22Rv1 (cell line): ENCODE results near the gene FHIT.
"Not testable (repeated sequence)": the region's sequence is repeated elsewhere in the genome, so short reads cannot be mapped to it uniquely, and the experiment has no call there.

Experiments used
- H3K27ac ChIP-seq: fragments of 450-650 bp; 2 replicates; pipeline ENCODE4 v1.5.1; 2017
- ZFX ChIP-seq: fragments of 450-650 bp; IDR thresholded peaks from 2 replicates; pipeline ENCODE4 v1.6.1; 2017; ENCODE audit warnings: antibody characterized with exemption, borderline replicate concordance
- TF ChIP-seq, protein P1 (sequence below): fragments of 450-650 bp; IDR thresholded peaks from 2 replicates; pipeline ENCODE4 v1.5.1; 2017; ENCODE audit warnings: mild to moderate bottlenecking

Gene FHIT

DNA sequence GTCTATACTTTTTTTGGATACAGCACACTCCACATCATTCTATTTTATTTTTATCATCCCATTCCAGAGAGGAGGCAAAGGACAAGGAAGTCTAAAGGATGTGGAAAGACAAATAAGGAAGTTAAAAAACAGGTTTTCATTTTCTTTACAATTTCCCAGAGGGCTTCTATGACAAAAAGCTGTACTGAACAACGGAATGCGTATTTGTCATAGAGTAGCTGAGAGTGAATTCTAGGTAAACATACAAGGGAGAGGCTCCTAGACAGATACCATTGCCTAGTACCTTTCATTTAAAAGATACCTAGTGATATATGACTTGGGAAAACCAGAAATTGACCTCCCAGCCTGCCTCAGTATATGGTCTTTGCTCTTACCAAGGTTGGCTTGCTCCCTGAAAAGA is 341.7 kb downstream of the FHIT start:
- H3K27ac ChIP-seq, result no peak overlapping the region
- no peak for TF ChIP-seq ZFX
- TF ChIP-seq, protein P1, sequence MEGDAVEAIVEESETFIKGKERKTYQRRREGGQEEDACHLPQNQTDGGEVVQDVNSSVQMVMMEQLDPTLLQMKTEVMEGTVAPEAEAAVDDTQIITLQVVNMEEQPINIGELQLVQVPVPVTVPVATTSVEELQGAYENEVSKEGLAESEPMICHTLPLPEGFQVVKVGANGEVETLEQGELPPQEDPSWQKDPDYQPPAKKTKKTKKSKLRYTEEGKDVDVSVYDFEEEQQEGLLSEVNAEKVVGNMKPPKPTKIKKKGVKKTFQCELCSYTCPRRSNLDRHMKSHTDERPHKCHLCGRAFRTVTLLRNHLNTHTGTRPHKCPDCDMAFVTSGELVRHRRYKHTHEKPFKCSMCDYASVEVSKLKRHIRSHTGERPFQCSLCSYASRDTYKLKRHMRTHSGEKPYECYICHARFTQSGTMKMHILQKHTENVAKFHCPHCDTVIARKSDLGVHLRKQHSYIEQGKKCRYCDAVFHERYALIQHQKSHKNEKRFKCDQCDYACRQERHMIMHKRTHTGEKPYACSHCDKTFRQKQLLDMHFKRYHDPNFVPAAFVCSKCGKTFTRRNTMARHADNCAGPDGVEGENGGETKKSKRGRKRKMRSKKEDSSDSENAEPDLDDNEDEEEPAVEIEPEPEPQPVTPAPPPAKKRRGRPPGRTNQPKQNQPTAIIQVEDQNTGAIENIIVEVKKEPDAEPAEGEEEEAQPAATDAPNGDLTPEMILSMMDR, result no peak

DNA sequence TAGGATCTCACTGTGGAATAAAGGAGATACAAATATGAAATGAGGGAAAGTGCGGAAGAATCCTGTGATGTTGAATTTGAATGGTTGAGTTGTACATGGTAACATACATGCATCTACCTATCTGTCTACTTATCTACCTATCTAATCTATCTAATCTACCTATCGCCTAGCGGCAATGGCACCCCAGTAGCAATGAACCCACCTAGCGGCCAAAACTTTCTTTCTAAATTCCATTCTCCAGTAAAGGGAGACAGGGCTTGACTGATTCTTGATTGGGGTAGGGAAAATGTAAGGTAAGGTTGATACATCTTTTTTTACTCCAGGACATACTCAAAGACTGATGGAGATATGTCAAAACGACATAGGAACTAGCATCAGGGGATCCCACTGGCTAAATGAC is 345.0 kb downstream of the FHIT start:
- TF ChIP-seq, protein P1, result no peak
- no peak for TF ChIP-seq ZFX

DNA sequence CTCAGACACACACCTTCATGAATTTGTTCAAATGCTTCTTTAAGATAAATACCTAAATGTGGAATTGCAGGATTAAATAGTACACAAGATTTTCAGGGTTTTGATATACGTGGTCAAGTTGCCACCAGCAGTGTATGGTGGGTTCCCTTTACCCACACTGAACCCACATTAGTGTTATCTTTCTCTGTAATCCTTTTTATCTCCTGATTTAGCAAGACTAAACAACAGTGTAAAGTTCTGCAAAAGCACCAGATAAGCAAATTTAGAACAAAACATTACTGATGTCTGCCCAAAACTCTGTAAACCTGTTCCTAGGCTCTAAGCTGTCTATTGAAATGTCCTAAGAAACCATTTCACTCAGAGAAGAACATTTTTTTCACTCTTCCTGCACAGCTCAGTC is 352.9 kb downstream of the FHIT start:
- H3K27ac ChIP-seq, result no peak overlapping the region
- no peak for TF ChIP-seq ZFX
- TF ChIP-seq, protein P1, result no peak

More for the DNA sequence above, 345.0 kb downstream of the FHIT start:
- H3K27ac ChIP-seq, result no peak overlapping the region

DNA sequence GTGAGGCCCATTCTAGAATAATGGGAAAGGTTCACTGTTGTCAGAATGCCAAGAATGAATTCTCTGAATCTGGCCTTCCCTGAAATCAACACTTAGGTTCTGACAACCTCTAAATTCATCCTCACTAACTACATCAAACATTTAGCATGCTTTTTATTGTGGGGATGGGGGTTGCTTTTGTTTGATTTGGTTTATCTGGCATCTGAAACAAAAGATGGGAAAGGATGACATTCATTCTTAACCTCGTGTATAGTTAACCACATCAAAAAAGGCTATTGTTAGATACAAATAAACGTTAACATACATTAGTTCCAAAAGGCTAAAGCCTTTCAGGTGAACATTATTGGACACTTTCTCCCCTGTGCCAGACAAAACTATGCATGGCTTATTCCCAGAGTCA is 357.3 kb downstream of the FHIT start:
- H3K27ac ChIP-seq, result no peak overlapping the region
- TF ChIP-seq ZFX, result no peak
- TF ChIP-seq, protein P1, result no peak

DNA sequence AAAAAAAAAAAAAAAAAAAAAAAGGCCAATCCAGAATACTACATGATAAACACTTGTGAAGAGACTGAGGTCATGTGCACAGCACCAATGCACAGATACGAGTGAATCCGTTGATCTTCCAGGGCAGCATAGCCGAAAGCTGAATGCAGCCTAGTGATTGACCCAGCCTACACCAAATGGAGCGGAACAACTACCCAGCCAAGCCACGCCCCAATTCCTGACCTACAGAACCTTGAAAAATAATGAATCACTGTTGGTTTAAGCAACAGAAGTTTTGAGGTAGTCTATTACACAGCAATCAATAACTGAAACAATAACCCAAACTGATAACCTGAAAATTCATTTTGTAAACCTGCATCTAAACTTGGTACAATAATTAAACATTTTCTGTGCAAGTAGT is 361.0 kb downstream of the FHIT start:
- no peak for TF ChIP-seq ZFX
- TF ChIP-seq, protein P1, result no peak
- no peak overlapping the region for H3K27ac ChIP-seq

DNA sequence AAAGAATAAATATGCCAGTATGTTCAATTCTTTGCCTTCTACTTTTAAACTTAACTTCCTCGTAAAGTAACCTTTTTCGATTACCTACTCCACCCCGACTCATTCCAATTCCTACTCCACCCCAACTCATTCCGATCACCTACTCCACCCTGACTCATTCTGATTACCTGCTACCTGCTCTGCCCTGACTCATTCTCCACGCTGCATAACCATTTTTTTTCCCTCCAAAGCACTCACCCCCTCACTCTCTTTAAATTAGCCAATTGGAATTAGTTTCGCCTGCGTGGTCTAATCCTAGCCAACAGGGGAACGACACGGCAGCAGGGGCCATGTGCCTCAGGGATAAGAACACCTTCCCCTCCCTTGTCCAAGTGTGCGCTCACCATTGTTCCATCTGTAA is 362.3 kb downstream of the FHIT start:
- not testable (repeated sequence) for H3K27ac ChIP-seq

DNA sequence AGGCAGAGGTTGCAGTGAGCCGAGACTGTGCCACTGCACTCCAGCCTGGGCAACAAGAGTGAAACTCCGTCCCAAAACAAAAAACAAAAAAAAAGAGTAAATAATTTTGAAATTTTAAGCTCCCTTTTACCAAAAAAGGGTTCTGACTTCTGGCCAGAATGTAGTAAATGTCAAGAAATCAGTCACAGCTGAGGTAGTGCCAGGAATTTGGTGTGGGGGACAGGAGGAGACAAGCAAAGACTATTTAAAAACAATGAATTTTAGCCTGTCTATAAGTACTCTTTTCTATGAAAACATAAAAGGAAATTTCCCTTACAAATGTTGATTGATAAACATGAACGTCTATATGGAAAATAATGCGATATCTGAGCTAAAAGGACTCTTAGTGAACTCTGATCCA is 363.7 kb downstream of the FHIT start:
- TF ChIP-seq, protein P1, result no peak
- TF ChIP-seq ZFX, result no peak
- H3K27ac ChIP-seq, result no peak overlapping the region

DNA sequence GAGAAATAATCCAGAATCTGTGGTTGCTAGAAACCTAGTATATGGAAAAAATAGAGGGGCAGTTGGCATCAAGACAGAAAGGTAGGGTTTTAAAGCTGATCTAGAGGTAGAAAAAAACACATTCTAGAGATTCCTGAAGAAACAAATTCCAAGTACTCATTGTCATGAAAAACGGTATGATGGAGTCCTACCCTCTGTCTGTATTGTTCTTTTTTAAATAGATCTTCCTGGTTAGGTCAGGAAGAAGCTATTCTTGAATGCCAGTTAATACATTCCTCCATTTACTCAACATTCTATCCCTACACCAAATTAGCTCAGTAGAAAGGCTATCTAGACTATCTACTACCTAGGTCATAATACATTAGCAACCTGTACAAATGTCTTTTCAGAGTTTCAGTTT is 364.7 kb downstream of the FHIT start:
- TF ChIP-seq ZFX, result no peak
- TF ChIP-seq, protein P1, result no peak

More for the DNA sequence above, 364.7 kb downstream of the FHIT start:
- H3K27ac ChIP-seq, result no peak overlapping the region
